Midbrain (tissue), 1 donor: Measurements from ENCODE around the gene SLC4A7.
"Not testable (repeated sequence)": the region's sequence is repeated elsewhere in the genome, so short reads cannot be mapped to it uniquely, and the experiment has no call there.

ENCODE experiments used
- DNase-seq: peaks from one replicate; lab custom pipeline; 2025; lab: John Stamatoyannopoulos, UW

The SLC4A7 gene

DNA sequence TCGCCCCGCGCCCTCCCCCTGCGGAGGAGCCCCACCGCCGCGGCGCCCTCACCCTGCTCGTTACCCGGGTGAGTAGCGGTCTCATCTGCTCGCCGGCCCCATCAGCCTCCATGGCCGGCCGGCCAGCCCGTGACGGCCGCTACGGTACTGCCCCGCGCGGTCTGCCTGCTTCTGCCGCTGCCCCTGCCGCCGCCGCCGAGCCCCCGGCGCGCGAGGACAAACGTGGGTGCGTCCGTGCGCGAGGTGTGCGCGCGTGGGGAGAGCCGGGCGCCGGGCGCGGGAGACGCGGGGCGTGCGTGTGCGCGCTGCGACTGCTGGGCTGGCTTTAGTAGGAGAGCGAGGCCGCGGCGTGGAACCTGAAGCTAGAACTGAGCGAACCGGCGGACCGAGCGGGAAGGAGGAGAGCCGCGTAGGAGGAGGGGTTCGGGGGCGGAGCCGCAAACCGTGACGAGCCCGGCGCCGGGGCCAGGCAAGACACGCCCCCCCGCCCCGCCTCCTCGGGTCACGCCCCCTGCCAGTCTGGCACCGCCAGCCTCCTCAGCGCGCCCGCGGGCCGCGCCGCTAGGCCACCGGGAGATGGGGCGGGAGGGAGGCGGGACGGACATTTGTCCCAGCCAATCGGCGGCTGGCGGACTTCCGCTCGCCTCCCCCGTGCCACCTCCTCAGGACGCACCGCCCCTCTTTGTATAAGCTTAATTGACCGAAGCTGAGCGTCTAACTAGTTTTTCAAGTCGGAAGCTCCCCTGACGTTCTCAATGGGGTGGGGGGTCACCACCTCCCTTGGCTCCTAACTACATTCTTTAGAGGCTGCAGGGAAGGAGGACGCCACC, at the start of gene SLC4A7:
SLC4A7 (minus strand) TSS at position 370 of the 830 bp plus-strand sequence; CDS start at position 112, 258 bp downstream.
- peak; percentile 99 for DNase-seq

DNA sequence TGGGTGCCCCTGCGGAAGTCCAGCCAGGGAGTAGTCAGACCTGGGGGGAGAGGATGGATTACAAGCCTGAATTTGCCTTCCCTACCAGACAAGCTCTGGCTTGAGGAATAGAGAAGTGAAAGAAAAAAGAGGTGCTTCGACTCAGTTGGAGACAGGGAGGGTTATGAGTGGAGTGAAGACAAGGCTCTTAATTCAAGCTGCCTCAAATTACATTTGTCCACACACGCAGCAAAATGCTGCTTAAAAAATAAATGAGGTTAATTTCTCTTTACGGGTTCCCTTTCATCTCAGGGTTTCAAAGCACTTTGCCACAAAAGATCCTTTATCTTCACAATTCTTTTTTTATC, 49.0 kb upstream of the SLC4A7 start:
- no peak for DNase-seq

DNA sequence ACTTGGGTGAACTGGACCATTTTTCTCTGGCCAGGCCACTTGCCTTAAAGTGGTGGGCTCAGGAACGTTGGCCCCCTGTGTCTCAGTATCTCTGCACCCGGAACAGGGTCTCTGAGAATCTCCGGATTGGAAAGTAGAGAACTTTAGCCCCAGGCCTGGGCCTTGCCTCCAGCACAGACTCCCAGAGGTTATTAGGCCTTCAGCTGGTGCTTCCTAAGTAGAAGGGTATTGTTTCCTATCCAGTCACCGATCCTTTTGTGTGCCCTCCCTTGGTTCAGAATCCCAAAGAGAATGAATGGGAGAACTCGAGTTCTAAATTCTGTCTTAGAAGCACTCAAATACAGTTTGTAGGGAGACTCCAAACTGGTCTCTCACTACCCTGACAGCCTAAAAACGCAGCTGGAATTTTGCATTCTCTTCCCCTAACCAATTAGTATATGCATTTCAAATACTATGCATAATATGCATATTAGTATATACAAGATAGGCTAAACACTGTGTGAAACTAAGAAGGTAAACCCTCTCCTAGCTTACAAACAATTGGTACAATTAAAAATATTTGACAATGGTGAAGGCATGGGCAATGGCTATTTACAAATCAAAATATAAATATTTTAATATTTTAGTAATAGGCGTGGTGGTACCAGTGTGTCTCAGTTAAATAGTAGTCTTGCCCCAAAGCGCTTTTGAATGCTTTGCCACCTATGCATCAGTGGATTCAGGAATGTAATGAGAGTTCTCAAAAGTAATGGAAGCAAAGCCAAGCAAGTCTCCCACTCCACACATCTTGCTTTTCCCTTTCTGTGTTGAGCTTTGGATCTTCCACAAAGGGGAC, 48.5 kb upstream of the SLC4A7 start:
- DNase-seq = no peak

DNA sequence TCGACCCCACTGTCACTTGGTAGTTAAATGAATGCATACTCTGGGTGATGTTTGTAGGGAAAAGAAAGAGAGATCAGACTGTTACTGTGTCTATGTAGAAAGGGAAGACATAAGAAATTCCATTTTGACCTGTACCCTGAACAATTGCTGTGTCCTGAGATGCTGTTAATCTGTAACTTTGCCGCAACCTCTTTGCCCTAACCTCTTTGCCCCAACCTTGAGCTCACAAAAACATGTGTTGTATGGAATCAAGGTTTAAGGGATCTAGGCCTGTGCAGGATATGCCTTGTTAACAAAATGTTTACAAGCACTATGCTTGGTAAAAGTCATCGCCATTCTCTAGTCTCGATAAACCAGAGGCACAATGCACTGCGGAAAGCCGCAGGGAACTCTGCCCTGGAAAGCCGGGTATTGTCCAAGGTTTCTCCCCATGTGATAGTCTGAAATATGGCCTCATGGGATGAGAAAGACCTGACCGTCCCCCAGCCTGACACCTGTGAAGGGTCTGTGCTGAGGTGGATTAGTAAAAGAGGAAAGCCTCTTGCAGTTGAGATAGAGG, 47.1 kb upstream of the SLC4A7 start:
- not testable (repeated sequence) for DNase-seq

DNA sequence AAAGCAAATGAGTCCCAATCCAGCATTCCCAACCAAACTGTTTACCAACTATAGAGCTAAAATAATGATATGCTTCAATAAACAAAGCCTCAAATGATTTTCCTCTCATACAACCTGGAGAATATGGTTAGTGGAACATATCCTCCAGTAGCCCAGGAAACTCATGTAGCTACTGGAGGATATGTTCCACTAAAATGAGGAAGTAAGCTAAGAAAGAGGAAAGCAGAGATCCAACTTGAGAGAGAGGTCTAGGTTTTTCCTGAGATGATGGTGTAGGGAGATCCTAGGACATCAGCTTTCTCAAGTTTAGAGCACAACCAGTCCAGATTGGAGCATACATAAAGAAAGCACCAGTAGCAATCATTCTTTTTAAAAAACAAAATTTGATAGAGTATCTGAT, 44.6 kb upstream of the SLC4A7 start:
- no peak for DNase-seq

DNA sequence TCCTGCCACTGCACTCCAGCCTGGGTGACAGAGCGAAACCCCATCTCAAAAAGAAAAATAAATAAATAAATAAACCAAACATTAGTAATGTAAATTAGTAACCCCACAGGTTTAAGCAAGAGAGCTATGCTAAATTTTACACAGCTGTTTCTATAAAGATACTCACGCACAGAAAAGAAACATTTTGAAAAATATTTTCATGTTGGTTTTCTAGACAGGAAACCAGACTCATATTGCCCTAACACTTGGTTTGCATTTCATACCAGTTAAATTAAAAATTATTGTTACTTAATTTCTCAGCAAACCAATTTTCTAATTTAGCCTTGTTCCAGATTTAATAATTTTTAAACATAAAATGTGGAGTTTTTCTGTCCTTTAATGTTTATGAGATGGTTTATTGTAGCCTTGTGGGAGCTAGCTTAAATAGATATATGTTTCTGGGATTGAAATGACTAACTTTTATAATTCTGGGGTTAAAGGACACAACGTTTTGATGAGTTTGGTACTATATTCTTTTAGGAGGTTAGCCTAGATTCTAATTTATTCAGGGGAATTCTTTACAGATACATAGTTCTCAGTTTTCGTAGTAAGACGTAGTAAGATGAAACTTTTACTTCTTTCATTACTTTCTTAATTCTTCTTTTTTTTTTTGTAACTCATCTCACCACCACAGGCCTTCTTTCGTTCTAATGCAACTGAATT, 42.6 kb upstream of the SLC4A7 start:
- no peak for DNase-seq

DNA sequence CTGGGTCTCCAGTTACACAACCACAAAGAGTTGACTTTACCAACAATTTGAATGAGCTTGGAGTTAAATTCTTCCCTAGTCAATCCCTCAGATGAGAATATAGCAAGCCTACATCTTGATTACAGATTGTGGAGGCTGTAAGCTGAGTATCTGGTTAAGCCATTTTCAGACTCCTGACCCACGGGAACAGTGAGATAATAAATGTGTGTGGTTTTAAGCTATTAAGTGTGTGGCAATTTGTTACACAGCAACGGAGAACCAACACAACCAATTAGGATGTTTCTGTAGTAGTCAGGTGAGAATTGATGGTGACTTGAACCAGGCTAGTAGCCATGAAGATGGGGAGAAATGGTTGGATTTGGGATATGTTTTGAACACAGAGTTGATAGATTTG, 37.7 kb upstream of the SLC4A7 start:
- no peak for DNase-seq

DNA sequence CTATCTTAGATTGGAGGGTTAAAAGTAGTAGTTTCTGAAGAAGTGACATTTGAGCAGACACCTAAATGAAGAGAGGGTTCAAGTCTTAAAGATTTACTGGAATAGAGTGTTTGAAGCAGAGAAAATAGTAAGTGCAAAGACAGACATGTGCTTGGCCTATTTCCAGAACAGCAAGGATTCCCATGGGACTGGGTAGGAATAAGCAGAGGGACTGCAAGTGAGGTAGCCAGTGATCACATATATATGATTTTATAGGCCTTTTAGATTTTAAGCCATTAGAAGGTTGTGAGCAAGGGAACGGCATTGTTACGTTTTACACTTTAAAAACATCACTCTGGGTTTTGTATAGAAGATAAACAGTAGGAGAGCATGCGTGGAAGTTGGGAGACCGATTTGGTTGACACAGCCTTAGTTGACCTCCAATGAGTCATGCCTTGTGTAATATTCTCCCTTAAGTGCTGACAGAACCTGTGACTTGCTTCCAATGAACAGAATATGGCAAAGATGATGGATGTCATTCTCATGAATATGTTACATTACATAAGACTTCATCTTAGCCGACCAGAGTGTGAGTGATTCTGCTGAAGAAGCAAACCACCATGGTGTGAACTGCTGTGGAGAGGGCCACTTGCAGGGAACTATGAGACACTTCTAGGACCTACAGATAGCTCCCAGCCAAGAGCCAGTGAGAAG, 37.1 kb upstream of the SLC4A7 start:
- no peak for DNase-seq

DNA sequence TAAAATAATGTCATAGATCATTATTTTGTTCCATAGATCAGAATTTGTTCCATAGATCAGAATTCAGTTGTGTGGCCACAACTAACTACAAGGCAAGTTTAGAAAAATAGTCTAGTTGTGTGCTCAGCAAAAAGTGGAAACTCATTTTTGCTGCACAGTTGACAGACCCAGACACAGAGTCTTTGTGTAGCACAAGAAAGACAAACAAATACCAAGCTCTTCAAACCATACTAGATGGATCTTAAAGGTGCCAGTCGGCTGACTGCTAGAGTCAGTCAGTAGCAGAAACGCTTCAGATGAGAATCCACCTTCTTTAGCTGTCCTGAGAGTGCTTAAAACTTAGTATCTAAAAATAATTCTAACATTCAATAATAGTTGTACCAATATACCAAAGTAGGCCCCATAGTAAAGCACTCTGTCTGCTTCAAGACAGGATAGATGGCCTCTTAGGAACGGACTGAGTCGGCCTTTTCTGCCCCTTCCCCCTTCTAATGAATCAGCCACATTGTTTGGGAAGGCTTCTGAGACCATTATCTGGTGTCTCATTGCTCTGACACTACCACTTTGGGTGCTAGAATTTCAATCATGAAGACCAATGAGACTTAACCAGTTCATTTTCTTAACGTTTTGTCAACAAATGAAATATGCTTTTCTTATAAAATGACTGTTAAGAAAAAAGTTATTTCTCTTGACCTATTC, 27.7 kb upstream of the SLC4A7 start:
- peak; percentile 10 for DNase-seq

DNA sequence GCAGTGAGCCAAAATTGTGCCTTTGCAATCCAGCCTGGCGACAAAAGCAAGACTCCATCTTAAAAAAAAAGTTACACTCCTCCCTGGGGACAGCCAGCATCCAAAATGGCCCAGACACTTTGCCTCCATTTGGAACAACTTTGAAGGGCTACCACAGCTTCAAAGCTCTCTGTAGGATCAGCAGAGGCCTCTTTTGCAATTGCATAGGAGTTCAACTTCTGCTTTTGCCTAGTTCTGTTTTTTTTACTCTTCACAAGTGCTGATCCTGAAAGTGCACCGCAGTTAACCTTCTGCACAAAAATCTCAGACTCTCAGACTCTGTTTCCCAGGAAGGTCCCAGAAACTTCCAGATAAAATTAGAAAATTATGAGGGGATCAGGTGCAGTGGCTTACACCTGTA, 25.2 kb upstream of the SLC4A7 start:
- no peak for DNase-seq

DNA sequence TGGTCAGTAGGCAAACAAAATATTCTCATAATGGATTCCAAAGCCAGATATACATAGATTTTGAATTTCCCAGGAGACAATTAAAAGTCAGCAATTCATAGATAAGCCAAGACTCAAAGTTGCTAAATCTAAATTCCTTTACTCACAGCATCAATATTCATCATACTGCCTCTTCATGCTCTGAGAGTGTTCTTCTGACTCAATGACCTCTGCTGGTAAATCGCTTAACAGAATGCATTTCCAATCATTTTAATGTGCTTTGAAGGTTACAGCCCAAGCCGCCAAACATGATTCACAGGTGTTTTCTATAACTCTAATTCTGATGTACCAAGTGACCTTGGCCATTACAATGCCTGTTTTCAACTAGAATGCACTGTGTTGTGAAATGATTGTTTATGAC, 24.2 kb upstream of the SLC4A7 start:
- DNase-seq = no peak

DNA sequence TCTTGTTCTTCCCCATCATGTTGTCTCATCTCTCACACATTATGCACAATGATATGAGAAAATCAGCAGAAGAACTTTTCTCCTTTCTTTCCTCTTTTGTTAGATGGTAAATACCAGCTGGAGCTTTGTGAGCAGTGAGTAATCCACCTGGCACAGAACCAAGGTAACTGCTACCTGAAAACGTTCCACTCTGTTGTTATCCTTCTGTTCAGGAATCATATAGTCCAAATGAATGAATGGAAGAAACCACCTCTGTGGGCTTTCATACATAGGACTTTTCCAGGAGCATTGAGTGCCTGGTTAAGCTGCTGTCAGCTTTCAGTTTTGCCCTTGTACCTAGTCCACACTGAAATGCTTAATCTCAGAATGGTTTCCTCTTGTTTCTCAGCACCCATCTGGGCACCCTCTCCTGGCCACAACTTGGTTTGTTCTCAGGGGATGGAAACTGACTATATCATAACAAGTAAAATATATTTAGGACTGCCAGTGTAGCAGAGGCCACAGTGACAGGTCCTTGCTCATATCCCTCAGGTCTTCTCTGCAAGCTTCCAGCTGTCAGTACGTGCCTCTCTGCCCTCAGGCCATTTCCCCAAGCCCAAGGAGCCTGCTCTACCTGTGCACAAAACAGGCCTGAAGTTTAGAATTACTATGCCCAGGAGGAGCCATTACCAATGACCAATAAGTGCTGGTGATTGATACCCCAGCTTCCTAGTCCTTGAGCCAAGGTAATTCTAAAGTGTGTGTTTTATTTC, 23.5 kb upstream of the SLC4A7 start:
- no peak for DNase-seq

DNA sequence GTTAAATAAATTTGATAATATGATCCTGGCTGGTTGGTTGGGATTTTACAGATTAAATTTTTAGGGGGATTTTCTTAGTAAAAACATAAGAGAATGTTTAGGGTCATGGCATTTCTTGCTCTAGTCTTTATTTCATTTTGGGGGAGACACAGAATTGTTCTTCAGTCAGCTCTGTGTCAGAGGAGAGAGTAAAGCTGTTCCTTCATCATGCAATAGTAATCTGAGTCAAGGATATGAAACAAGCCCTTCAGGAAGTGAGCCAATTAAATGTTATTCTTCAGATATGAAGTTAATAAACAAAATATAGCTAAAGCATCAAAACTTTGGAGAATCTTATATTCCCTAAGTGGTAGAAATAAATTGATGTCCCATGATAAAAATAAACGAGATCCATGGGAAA, 22.9 kb upstream of the SLC4A7 start:
- DNase-seq = no peak

DNA sequence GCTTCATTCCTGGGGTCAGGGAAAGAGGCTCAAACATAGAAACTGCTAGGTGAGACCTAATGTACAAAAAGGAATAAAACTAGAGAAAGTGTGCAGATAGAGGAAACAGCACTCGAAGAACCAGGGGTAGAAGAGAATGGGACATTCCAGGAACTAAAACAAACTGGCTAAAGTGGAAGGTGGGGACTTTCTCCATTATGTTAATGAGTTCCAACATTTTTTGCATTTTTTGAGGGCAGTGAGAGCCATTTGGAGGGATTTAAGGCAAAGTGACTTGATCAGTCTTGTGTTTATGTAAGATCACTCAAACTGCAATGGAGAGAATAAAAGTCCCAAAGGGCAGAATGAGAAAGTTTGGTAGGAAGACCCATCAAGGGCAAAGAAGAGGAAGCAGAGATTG, 20.6 kb upstream of the SLC4A7 start:
- no peak for DNase-seq

DNA sequence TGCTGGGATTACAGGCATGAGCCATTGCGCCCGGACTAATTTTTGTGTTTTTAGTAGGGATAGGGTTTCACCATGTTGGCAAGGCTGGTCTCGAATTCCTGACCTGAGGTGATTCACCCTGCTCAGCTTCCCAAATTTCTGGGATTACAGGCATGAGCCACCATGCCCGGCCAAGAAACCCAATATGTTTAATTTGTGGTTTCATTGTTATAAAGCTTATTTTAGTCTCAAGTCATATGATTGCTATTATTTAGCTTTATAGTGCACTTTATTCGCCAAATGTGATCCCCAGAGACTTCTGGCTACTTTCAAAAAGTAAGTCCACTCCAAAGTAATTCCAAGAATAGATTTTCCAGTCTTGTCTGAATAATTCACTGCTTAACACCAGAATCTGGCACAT, 19.3 kb upstream of the SLC4A7 start:
- no peak for DNase-seq

DNA sequence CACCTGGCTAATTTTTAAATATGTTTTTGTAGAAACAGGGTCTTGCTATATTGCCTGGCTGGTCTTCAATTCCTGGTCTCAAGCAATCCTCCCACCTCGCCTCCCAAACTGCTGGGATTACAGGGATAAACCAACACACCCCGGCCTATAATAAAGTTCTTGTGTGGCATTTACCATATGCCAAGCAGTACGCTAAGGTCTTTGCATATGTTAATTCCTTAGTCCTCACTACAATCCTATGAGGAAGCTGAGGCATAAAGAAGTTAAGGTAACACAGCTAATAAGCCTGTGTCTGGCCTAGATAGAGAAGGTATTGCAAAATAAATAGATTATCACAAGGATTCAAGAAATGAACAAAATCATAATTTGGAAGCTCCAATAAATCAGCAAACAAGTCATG, 17.6 kb upstream of the SLC4A7 start:
- no peak for DNase-seq

DNA sequence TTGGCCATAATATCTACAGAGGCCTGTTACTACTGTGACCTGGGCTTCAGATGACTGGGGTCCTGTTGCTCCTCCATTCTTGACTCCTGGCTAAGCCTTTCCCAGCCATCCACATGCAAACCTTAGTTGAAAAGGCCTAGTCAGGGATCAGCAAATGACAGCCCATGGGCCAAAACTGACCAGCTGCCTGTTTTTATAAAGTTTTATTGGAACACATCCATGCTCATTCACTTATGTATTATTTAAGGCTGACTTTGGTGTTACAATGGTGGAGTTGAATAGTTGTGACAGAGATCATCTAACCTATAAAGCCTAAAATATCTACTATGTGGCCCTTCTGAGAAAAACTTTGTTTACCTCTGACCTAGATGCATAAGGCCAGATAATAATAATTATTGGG, 16.8 kb upstream of the SLC4A7 start:
- no peak for DNase-seq

DNA sequence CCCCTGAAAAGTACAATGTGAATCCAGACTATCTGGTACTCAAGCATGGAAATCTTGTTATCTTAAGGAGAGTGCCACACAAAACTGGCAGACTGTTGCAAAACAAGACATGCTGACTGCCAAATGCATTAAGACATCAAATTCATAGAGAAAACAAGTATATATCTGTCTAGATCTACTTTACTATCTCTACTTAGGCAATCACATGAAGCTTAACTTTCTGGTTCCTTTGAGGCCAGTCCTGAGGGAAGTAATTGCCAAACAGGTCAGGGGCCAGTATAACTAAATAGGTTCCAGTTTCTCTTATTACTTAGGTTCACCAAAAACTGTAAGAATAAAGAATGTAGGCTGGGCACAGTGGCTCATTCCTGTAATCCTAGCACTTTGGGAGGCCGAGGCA, 15.9 kb upstream of the SLC4A7 start:
- no peak for DNase-seq

DNA sequence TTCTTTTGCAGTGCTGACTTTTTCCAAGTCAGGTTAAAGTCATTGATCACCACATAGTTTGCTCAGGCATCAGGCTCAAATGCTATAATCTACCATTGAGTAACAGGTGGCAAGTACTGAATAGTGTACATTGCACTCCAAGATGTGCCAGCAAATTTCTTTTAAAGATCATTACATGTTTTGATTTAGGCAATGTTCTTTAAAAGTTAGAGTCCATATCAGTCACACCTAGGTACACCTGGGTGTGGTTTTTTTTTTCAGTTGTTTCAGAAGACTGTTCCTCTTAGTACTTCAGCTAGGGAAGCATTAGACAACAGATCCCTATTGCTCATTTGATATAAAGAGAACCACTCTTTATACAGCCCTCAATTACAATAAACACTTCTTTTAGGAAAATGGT, 10.6 kb upstream of the SLC4A7 start:
- no peak for DNase-seq

DNA sequence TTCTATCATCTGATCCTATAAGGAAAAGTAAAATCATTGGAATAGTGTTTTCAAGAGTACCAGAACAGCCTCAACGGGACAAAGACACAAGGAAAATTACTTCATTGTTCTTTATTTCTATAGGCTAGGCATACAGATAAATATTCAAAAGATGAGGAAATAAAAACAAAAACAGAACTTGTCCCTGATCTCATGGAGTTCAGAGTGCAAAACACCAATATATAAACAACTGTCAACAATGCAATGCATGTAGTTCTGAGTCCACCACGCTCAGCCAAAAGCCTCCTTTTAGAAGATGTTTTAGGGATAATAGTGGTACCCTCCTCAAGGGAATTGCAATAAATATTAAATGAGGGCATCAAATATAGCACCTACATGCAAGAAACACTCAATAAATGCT, 4.6 kb upstream of the SLC4A7 start:
- DNase-seq = no peak

DNA sequence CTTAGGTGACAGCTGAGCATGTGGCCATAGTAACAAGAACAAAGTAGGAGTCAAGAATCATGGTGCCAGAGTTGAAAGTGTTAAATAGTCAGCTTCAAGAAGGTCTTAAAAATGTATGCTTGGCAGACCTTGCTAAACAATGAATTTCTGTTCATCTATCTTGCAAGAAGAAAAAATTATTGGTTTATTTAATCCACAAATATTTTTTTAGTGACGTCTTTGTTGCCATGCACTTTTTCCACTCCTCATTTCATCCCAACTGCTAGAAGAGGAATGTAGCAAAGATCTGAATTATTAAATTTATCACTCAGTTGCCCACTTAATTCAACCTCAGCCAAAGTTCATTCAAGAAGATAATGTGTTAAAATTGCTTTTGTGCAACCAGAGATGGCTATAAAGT, 3.2 kb upstream of the SLC4A7 start:
- DNase-seq = no peak
